Measurements from ENCODE around the gene FAM107A. TPM values are rescaled to one million over a fixed set of nuclear protein-coding genes. Genes with fewer than 3 reads are reported as not detected.

FAM107A gene, protein sequence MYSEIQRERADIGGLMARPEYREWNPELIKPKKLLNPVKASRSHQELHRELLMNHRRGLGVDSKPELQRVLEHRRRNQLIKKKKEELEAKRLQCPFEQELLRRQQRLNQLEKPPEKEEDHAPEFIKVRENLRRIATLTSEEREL
- total RNA-seq: 100 to 1,000 TPM in 1 of 4 donors, 10 to 100 TPM in 3; 26.4 to 165 (median 59.4) TPM

- TF ChIP-seq, protein P1, sequence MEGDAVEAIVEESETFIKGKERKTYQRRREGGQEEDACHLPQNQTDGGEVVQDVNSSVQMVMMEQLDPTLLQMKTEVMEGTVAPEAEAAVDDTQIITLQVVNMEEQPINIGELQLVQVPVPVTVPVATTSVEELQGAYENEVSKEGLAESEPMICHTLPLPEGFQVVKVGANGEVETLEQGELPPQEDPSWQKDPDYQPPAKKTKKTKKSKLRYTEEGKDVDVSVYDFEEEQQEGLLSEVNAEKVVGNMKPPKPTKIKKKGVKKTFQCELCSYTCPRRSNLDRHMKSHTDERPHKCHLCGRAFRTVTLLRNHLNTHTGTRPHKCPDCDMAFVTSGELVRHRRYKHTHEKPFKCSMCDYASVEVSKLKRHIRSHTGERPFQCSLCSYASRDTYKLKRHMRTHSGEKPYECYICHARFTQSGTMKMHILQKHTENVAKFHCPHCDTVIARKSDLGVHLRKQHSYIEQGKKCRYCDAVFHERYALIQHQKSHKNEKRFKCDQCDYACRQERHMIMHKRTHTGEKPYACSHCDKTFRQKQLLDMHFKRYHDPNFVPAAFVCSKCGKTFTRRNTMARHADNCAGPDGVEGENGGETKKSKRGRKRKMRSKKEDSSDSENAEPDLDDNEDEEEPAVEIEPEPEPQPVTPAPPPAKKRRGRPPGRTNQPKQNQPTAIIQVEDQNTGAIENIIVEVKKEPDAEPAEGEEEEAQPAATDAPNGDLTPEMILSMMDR (IDR thresholded peaks at IDR 0.05): no peak
- DNase-seq (ENCODE audit: low spot score): no peak
- peak; percentile 86 for ATAC-seq (ENCODE audit: low FRiP score)
Measured at GRCh38 chr3:58577269-58577821, at the start of gene FAM107A. TSS of gene FAM107A (minus strand) at chr3:58577391. CDS start at chr3:58569860, 7,531 bp downstream.

GRCh38 chr3:58625196-58625824 is 48.1 kb upstream of the FAM107A start:
- TF ChIP-seq, protein P1 (IDR thresholded peaks at IDR 0.05): no peak
- ATAC-seq (ENCODE audit: low FRiP score) (no peak), DNase-seq (ENCODE audit: low spot score) (no peak)

GRCh38 chr3:58624550-58624949 is 47.4 kb upstream of the FAM107A start:
- DNase-seq (ENCODE audit: low spot score): no peak
- no peak for ATAC-seq (ENCODE audit: low FRiP score)
- TF ChIP-seq, protein P1 (IDR thresholded peaks at IDR 0.05): no peak

GRCh38 chr3:58623961-58624360 is 46.8 kb upstream of the FAM107A start:
- ATAC-seq (ENCODE audit: low FRiP score): no peak
- TF ChIP-seq, protein P1 (IDR thresholded peaks at IDR 0.05): no peak
- no peak for DNase-seq (ENCODE audit: low spot score)

GRCh38 chr3:58623478-58623877 is 46.3 kb upstream of the FAM107A start:
- no peak for ATAC-seq (ENCODE audit: low FRiP score)
- TF ChIP-seq, protein P1 (IDR thresholded peaks at IDR 0.05): no peak
- DNase-seq (ENCODE audit: low spot score): no peak

- DNase-seq (ENCODE audit: low spot score) (no peak), ATAC-seq (ENCODE audit: low FRiP score) (no peak)
- TF ChIP-seq, protein P1 (IDR thresholded peaks at IDR 0.05): no peak
Measured at GRCh38 chr3:58622892-58623291, 45.7 kb upstream of the FAM107A start.

DNA sequence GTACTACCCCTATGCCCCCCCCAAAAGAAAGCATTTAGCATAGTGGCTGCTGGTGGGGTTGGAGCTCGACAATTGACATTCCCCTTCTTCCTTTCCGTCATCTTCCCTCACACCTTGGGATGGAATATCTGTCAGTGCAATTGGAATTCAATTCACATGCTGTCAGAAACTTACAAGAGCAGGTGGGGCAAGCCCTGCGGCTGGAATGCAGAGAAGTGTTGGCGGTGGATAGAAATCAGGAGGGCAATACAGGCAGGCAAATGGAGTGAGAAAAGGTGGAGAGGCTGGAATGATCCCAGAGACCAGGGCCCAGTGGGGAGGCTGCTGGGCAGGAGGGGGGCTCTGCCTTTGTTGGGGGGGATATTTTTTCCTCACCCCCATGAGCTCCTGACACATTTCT is 45.2 kb upstream of the FAM107A start:
- TF ChIP-seq, protein P1 (IDR thresholded peaks at IDR 0.05): no peak
- ATAC-seq (ENCODE audit: low FRiP score): no peak
- no peak for DNase-seq (ENCODE audit: low spot score)

Measured in omental fat pad (tissue), 4 donors.